Fibroblast of skin of back (primary cell): ENCODE data around the gene CTSA.
A peak's percentile ranks its signal among the peaks of the same experiment; 100 is the strongest.

Source experiments
- DNase-seq: peaks from one replicate; pipeline ENCODE4 v3.0.0-alpha.2; 2013

CTSA gene

GRCh38 chr20:45940469-45940868, 49.3 kb downstream of the CTSA start:
- no peak for DNase-seq

- no peak for DNase-seq
Observed at GRCh38 chr20:45943613-45944012, 52.5 kb downstream of the CTSA start.

- DNase-seq: no peak
Observed at GRCh38 chr20:45944151-45944964, 53.2 kb downstream of the CTSA start.

- no peak for DNase-seq
Observed at GRCh38 chr20:45944965-45945677, 54.0 kb downstream of the CTSA start.

- peak; percentile 68 for DNase-seq
Observed at GRCh38 chr20:45945678-45946148, 54.6 kb downstream of the CTSA start.

- no peak for DNase-seq
Observed at GRCh38 chr20:45946149-45946970, 55.2 kb downstream of the CTSA start.

GRCh38 chr20:45947110-45947866, 56.2 kb downstream of the CTSA start:
- DNase-seq: no peak

- no peak for DNase-seq
Observed at GRCh38 chr20:45948261-45948733, 57.2 kb downstream of the CTSA start.
